MM.1S (cell line): ENCODE data around the gene GALNT7.

Source experiments
- DNase-seq: peaks from one replicate; pipeline ENCODE4 v3.0.0-alpha.2; 2015
- H2AFZ ChIP-seq: fragments of 300-600 bp; sonication (generic); 2 replicates; pipeline ENCODE4 v1.6.0; 2016; ENCODE audit warnings: antibody characterized with exemption, low read length
- H3F3A ChIP-seq: fragments of 300-600 bp; sonication (generic); 2 replicates; pipeline ENCODE4 v1.6.1; 2016; ENCODE audit warnings: mild to moderate bottlenecking, antibody characterized with exemption, low read length, moderate library complexity, mixed read lengths; ENCODE audit not compliant: insufficient read depth
- H3K27ac ChIP-seq: fragments of 300-600 bp; sonication (generic); 2 replicates; pipeline ENCODE4 v1.5.1; 2016; ENCODE audit warnings: mild to moderate bottlenecking, low read length
- H3K27me3 ChIP-seq: fragments of 300-600 bp; sonication (generic); replicated peaks from 2 replicates; pipeline ENCODE4 v1.6.0; 2016; ENCODE audit warnings: low read length; ENCODE audit not compliant: insufficient read depth
- H3K36me3 ChIP-seq: fragments of 300-600 bp; sonication (generic); replicated peaks from 2 replicates; pipeline ENCODE4 v1.6.1; 2016; ENCODE audit warnings: mild to moderate bottlenecking, low read length, mixed read lengths; ENCODE audit not compliant: insufficient read depth
- H3K4me1 ChIP-seq: fragments of 300-600 bp; sonication (generic); 2 replicates; pipeline ENCODE4 v1.6.1; 2016; ENCODE audit warnings: low read length, mixed read lengths
- H3K4me2 ChIP-seq: fragments of 300-600 bp; sonication (generic); 2 replicates; pipeline ENCODE4 v1.6.0; 2016; ENCODE audit warnings: low read depth, low read length
- H3K4me3 ChIP-seq: fragments of 300-600 bp; sonication (generic); 2 replicates; pipeline ENCODE4 v1.5.1; 2016; ENCODE audit warnings: low read length, mixed read lengths
- H3K79me2 ChIP-seq: fragments of 300-600 bp; sonication (generic); 2 replicates; pipeline ENCODE4 v1.6.1; 2016; ENCODE audit warnings: mixed run types, low read length, mixed read lengths
- H3K9ac ChIP-seq: fragments of 300-600 bp; sonication (generic); 2 replicates; pipeline ENCODE4 v1.6.1; 2016; ENCODE audit warnings: low read length, mixed read lengths
- H3K9me2 ChIP-seq: fragments of 300-600 bp; sonication (generic); replicated peaks from 2 replicates; pipeline ENCODE4 v1.6.1; 2016; ENCODE audit warnings: mild to moderate bottlenecking, low read length, mixed read lengths; ENCODE audit not compliant: insufficient read depth
- H3K9me3 ChIP-seq: fragments of 300-600 bp; sonication (generic); replicated peaks from 2 replicates; pipeline ENCODE4 v1.6.1; 2016; ENCODE audit warnings: mild to moderate bottlenecking, low read length, mixed read lengths; ENCODE audit not compliant: insufficient read depth
- H4K20me1 ChIP-seq: fragments of 300-600 bp; sonication (generic); 2 replicates; pipeline ENCODE4 v1.6.1; 2016; ENCODE audit warnings: mild to moderate bottlenecking, low read length, moderate library complexity, mixed read lengths; ENCODE audit not compliant: insufficient read depth
- EZH2 ChIP-seq: fragments of 300-600 bp; sonication (generic); optimal IDR thresholded peaks from 2 replicates; pipeline ENCODE3; 2017; ENCODE audit warnings: low read depth, mild to moderate bottlenecking, antibody characterized with exemption, low read length, mixed read lengths
- EZH2phosphoT487 ChIP-seq: fragments of 300-600 bp; sonication (generic); IDR thresholded peaks from 2 replicates; pipeline ENCODE4 v1.6.1; 2018; ENCODE audit warnings: antibody characterized with exemption, low read length
- TF ChIP-seq, protein P1 (sequence below): fragments of 300-600 bp; sonication (generic); IDR thresholded peaks from 2 replicates; pipeline ENCODE4 v1.5.1; 2016; ENCODE audit warnings: antibody characterized with exemption, low read length, mixed read lengths

The GALNT7 gene

DNA sequence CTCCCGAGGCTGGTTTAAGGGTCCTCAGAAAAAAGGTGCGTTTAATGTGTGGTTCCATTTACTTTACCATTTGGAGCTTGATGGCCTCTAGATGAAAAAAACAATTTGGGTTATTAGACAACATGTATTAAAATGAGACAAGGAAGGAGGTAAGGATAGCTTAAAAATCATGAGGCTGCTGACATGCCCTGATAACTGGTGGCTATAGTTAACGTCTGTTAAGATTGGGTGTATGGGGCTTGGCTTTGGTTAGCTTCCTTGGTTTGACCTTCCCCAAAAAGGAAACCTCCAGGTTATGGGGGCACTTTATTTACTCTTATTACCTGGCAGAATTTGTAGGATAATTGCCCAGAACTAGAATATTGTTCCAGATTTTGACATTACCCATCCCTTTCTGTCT is 114.0 kb downstream of the GALNT7 start:
- TF ChIP-seq EZH2 (no peak), EZH2phosphoT487 (no peak)
- TF ChIP-seq, protein P1, sequence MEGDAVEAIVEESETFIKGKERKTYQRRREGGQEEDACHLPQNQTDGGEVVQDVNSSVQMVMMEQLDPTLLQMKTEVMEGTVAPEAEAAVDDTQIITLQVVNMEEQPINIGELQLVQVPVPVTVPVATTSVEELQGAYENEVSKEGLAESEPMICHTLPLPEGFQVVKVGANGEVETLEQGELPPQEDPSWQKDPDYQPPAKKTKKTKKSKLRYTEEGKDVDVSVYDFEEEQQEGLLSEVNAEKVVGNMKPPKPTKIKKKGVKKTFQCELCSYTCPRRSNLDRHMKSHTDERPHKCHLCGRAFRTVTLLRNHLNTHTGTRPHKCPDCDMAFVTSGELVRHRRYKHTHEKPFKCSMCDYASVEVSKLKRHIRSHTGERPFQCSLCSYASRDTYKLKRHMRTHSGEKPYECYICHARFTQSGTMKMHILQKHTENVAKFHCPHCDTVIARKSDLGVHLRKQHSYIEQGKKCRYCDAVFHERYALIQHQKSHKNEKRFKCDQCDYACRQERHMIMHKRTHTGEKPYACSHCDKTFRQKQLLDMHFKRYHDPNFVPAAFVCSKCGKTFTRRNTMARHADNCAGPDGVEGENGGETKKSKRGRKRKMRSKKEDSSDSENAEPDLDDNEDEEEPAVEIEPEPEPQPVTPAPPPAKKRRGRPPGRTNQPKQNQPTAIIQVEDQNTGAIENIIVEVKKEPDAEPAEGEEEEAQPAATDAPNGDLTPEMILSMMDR: no peak
- Histone ChIP-seq H3F3A (no peaks in the 10 kb centered on the region), H3K9me3 (no peaks in the 10 kb centered on the region), H3K9me2 (no peaks in the 10 kb centered on the region), H3K4me1 (no peaks in the 10 kb centered on the region), H3K27ac (no peak overlapping the region), H3K4me3 (no peak overlapping the region), H3K27me3 (no peaks in the 10 kb centered on the region), H3K4me2 (no peak overlapping the region), H3K79me2 (no peaks in the 10 kb centered on the region), H2AFZ (no peak overlapping the region), H4K20me1 (no peaks in the 10 kb centered on the region), H3K36me3 (no peaks in the 10 kb centered on the region), H3K9ac (no peak overlapping the region)
- DNase-seq: no peak

DNA sequence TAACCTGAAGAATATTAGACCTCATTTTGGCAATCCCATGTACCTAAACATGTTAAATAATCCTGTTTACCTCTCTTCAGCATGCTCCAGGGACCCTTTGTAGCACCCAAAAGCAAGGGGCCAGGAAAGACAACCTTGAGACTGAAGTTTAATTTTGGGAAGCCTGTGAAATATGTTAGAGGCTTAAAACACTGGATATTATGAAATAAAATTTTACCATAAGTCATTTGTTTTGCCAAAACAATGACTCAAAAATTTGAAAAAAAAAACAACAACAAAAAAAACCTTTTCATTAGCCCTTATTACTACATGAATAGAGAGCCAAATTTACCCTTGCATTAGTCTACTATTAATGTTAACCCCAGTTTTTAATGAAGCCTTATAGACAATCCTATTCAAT is 115.9 kb downstream of the GALNT7 start:
- no peaks in the 10 kb centered on the region for H3K36me3 ChIP-seq
- H3K27ac ChIP-seq: no peak overlapping the region
- H3F3A ChIP-seq: peaks cover 13% of the 10 kb centered on the region; the same call in 1 of the 2 replicates
- TF ChIP-seq EZH2: no peak
- TF ChIP-seq EZH2phosphoT487: no peak
- TF ChIP-seq, protein P1: no peak
- no peak overlapping the region for H2AFZ ChIP-seq
- no peak overlapping the region for H3K4me3 ChIP-seq
- no peaks in the 10 kb centered on the region for H3K27me3 ChIP-seq
- DNase-seq: no peak
- H3K9me3 ChIP-seq: no peaks in the 10 kb centered on the region
- H4K20me1 ChIP-seq: no peaks in the 10 kb centered on the region
- H3K9me2 ChIP-seq: no peaks in the 10 kb centered on the region
- H3K4me2 ChIP-seq: no peak overlapping the region
- peaks cover under 1% of the 10 kb centered on the region; the same call in 1 of the 2 replicates for H3K79me2 ChIP-seq
- no peak overlapping the region for H3K9ac ChIP-seq
- peaks cover 4% of the 10 kb centered on the region; the same call in 1 of the 2 replicates for H3K4me1 ChIP-seq

DNA sequence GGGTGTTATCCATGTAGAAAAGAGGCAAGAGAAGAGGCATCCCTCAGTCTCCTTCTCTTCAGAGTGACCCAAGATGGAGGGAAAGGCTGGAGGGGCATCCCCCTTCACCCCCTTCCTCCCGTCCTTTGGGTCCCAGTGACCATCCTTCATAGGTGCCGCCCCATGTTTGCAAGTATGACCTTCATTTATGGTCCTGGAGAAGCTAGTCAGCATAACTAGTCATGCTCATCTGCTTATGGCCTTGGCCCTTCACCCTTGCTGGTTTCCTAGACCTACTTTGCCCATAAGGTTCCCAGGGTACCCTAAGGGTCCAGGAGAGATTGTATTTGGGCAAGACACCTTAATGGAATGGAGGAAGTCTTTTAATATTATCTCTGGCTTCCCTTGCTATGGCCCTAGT is 118.9 kb downstream of the GALNT7 start:
- H3K4me3 ChIP-seq: no peak overlapping the region
- peaks cover 14% of the 10 kb centered on the region; the same call in 1 of the 2 replicates for H3F3A ChIP-seq
- peaks cover 6% of the 10 kb centered on the region; the same call in 1 of the 2 replicates for H3K79me2 ChIP-seq

More for the DNA sequence above, 118.9 kb downstream of the GALNT7 start:
- TF ChIP-seq EZH2 (no peak), EZH2phosphoT487 (no peak)
- TF ChIP-seq, protein P1: no peak
- H3K4me2 ChIP-seq: no peak overlapping the region
- H3K36me3 ChIP-seq: no peaks in the 10 kb centered on the region
- no peaks in the 10 kb centered on the region for H4K20me1 ChIP-seq
- no peak overlapping the region for H2AFZ ChIP-seq
- no peaks in the 10 kb centered on the region for H3K9me2 ChIP-seq
- no peaks in the 10 kb centered on the region for H3K27me3 ChIP-seq
- no peaks in the 10 kb centered on the region for H3K9me3 ChIP-seq
- H3K9ac ChIP-seq: no peak overlapping the region
- H3K27ac ChIP-seq: no peak overlapping the region
- no peak for DNase-seq
- peaks cover 4% of the 10 kb centered on the region; the same call in 1 of the 2 replicates for H3K4me1 ChIP-seq
